Naive thymus-derived CD8-positive, alpha-beta T cell (primary cell): ENCODE data around the gene CPA5. TPM values are rescaled to one million over a fixed set of nuclear protein-coding genes. Genes with fewer than 3 reads are reported as not detected.

ENCODE experiments used
- ATAC-seq, 2 donors: fragments of 150-1000 bp; cut with Tn5 transposase in 1 of 2; sonication (Bioruptor Pico), chemical (Tn5 transposase) in 1 of 2; 1 replicate in 1 of 2; 2 replicates in 1 of 2; pipeline ENCODE4 v1.10.0; 2021; ENCODE audit warnings: mild to moderate bottlenecking in 2 of 2, moderate library complexity in 2 of 2
- POLR2A ChIA-PET: fragments of 350-600 bp; sonication (Branson Sonifier 250); formaldehyde crosslinking; loops from one replicate; lab custom pipeline; 2021; ENCODE audit warnings: antibody characterized with exemption; lab: Charles Lee
- DNase-seq, 10 donors: peaks; one replicate each; pipeline versions ENCODE4 v3.0.0 to v3.0.0-alpha.2; 2020 to 2022
- H3K27ac Mint-ChIP-seq, 10 donors: one replicate each; pipeline ENCODE4 v1.8.0; 2020 to 2022; ENCODE audit warnings: mild to moderate bottlenecking in 10 of 10, mixed read lengths in 10 of 10, moderate library complexity in 4 of 10, inconsistent platforms in 1 of 10
- H3K27me3 Mint-ChIP-seq, 5 donors: one replicate each; pipeline ENCODE4 v1.8.0; 2021 to 2022; ENCODE audit warnings: mixed read lengths in 5 of 5
- H3K36me3 Mint-ChIP-seq, 3 donors: one replicate each; pipeline ENCODE4 v1.8.0; 2020 to 2022; ENCODE audit warnings: mixed read lengths in 3 of 3, mild to moderate bottlenecking in 2 of 3, inconsistent platforms in 1 of 3
- H3K4me1 Mint-ChIP-seq, 4 donors: one replicate each; pipeline ENCODE4 v1.8.0; 2021 to 2022; ENCODE audit warnings: mixed read lengths in 4 of 4
- H3K4me3 Mint-ChIP-seq, 10 donors: one replicate each; pipeline ENCODE4 v1.8.0; 2020 to 2022; ENCODE audit warnings: mild to moderate bottlenecking in 10 of 10, mixed read lengths in 10 of 10, moderate library complexity in 6 of 10, inconsistent platforms in 1 of 10
- H3K9me3 Mint-ChIP-seq, 9 donors: one replicate each; pipeline ENCODE4 v1.8.0; 2020 to 2022; ENCODE audit warnings: mixed read lengths in 9 of 9, mild to moderate bottlenecking in 3 of 9, inconsistent platforms in 1 of 9, moderate library complexity in 1 of 9
- polyA plus RNA-seq, 3 donors: library from polyadenylated mRNA; unstranded; fragments of 300-500 nt; fragmentation: Illumina TruSeq; gene quantifications; one replicate each; pipeline ENCODE4 v1.2.3, GENCODE V29; 2021
- total RNA-seq, 8 experiments: library from RNA in 2 of 8; stranded (reverse) in 2 of 8; gene quantifications; one replicate each; pipeline ENCODE4 v1.2.3 and lab custom pipeline; 2021 to 2026

The CPA5 gene
- total and polyA plus RNA-seq, 5 experiments from 2014 or later = 9.4 to 159 (median 56.8) TPM

DNA sequence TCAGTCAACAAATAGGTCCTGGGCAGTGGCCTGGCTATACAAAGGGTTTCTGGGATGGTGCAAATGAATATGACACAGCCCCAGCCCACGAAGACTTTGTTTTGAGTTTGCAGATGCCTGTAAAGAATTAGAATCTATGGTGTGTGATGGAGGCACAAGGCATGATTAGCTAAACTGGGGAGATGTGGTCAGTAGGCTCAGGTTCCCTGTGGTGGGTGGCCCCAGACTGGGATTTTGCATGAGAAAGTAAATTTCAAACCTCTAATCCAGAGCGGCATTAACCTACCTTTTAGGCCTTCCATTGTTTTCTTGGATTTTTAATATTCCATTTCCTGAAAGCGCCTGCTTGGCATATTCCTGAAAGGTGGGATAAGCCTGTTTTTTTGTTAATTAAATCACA lies 6.4 kb upstream of the CPA5 start:
- no peaks in the 10 kb centered on the region for H3K27me3 Mint-ChIP-seq
- DNase-seq (no peak), ATAC-seq (no peak)
- H3K36me3 Mint-ChIP-seq = no peaks in the 10 kb centered on the region
- POLR2A ChIA-PET = no interaction called here
- peaks cover 0 to 4% (median 0%) of the 10 kb centered on the region in 9 donors for H3K9me3 Mint-ChIP-seq
- H3K4me1 Mint-ChIP-seq = no peaks in the 10 kb centered on the region
- H3K27ac Mint-ChIP-seq = no peak overlapping the region
- H3K4me3 Mint-ChIP-seq = no peak overlapping the region

DNA sequence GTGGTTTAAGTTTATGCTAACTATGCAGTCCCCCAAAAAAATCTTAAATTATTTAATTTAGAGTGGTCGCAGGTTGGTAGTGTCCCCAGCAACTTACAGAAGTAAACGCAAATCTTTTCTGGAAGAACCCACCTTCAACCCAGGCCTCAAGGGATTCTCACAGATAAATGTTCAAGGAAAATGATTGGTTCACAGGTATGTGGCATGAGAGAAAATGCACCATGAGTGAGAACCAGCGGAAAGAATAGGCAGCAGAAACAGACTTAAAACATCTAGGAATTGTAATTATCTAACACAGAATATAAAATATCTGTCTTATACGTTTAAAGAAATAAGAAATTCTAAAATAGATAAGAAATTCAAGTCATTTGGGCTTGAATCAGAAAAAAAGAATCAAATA lies 2.7 kb upstream of the CPA5 start:
- Mint-ChIP-seq H3K4me1 (no peaks in the 10 kb centered on the region), H3K27me3 (no peaks in the 10 kb centered on the region), H3K27ac (no peak overlapping the region), H3K4me3 (no peak overlapping the region), H3K9me3 (peaks cover 0 to 4% (median 0%) of the 10 kb centered on the region in 9 donors), H3K36me3 (no peaks in the 10 kb centered on the region)
- POLR2A ChIA-PET = interaction anchor here (0.6 kb wide), 1 partner anchor 883 kb away, joined by 3 read pairs; no protein-coding TSS in a partner anchor
- DNase-seq (no peak), ATAC-seq (no peak)

DNA sequence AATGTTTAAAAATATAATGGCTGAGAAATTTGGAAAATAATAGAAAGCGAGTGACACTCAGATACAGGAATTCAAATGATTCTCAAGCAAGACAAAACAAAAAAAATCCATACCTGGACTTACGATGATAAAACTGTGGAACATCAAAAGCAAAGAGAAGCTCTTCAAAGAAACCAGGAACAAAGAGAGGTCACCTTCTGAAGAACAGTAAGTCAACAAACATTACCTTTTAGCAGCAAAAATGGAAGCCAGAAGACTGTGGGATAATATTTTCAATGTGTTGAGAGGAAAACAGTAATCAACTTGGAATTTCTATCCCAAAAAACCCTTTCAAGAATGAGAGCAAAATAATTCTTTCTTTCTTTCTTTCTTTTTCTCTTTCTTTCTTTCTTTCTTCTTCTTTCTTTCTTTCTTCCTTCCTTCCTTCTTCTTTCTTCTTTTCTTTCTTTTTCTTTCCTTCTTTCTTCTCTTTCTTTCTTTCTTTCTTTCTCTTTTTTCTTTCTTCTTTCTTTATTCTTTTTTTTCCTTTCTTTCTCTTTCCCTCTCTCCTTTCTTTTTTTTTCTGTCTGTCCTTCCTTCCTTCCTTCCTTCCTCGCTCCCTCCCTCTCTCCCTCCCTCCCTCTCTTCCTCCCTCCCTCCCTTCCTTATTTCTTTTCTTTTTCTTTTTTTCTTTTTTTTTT lies 1.8 kb upstream of the CPA5 start:
- Mint-ChIP-seq H3K9me3 (peaks cover 0 to 4% (median 0%) of the 10 kb centered on the region in 9 donors), H3K4me3 (no peak overlapping the region), H3K27ac (no peak overlapping the region), H3K27me3 (no peaks in the 10 kb centered on the region), H3K36me3 (no peaks in the 10 kb centered on the region), H3K4me1 (no peaks in the 10 kb centered on the region)
- ATAC-seq (no peak), DNase-seq (no peak)
- POLR2A ChIA-PET = no interaction called here

DNA sequence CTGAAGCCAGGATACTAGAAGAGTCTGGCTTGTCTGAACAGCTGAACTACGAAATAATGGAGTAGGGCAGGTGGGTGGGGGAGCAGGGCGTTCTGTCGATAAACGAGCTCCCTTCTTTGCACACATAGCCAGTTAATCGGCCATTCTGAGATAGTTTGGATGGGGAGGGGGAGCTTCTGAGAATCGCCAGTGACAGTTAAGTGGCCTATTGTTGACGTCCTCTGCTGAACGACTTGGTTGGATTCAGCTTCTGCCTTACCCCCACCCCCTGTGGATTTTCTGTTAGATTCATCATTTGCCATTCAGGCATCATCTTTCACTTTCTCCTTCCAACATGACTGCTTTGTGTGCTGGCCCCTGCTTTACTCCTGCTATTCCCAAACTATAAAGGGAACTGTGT lies 520 bp downstream of the CPA5 start:
- POLR2A ChIA-PET = no interaction called here
- Mint-ChIP-seq H3K9me3 (peaks cover 0 to 4% (median 0%) of the 10 kb centered on the region in 9 donors), H3K4me3 (no peak overlapping the region), H3K27me3 (no peaks in the 10 kb centered on the region), H3K27ac (peak overlapping the region in 1 of 10 donors; percentile 63), H3K4me1 (peaks cover 0 to 3% (median 1%) of the 10 kb centered on the region in 4 donors), H3K36me3 (no peaks in the 10 kb centered on the region)
- ATAC-seq = no peak
- no peak for DNase-seq

DNA sequence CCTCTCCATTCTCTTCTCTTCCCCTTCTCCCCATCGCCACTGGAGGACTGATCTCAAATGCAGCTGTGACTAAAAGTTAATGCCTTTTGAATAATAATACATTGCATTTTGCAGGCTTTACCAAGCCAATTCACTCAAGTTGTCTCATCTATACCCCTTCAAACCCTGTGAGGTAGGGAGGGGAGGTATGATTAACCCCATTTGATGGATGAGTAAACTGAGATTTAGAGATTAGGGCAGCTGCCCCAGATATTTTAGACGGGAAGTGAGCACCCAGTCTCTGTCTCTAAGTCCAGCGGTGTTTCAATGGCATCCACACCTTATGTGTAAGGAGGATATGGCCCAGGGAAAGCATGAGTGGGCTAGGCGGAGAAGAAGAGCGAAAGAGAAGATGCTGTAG lies 1.1 kb downstream of the CPA5 start:
- ATAC-seq = no peak
- Mint-ChIP-seq H3K36me3 (no peaks in the 10 kb centered on the region), H3K4me1 (peaks cover 0 to 9% (median 2%) of the 10 kb centered on the region in 4 donors), H3K4me3 (no peak overlapping the region), H3K9me3 (peaks cover 0 to 4% (median 0%) of the 10 kb centered on the region in 9 donors), H3K27ac (no peak overlapping the region), H3K27me3 (no peaks in the 10 kb centered on the region)
- POLR2A ChIA-PET = interaction anchor here (0.6 kb wide), 1 partner anchor 9 kb away, joined by 4 read pairs; no protein-coding TSS in a partner anchor
- DNase-seq = no peak

DNA sequence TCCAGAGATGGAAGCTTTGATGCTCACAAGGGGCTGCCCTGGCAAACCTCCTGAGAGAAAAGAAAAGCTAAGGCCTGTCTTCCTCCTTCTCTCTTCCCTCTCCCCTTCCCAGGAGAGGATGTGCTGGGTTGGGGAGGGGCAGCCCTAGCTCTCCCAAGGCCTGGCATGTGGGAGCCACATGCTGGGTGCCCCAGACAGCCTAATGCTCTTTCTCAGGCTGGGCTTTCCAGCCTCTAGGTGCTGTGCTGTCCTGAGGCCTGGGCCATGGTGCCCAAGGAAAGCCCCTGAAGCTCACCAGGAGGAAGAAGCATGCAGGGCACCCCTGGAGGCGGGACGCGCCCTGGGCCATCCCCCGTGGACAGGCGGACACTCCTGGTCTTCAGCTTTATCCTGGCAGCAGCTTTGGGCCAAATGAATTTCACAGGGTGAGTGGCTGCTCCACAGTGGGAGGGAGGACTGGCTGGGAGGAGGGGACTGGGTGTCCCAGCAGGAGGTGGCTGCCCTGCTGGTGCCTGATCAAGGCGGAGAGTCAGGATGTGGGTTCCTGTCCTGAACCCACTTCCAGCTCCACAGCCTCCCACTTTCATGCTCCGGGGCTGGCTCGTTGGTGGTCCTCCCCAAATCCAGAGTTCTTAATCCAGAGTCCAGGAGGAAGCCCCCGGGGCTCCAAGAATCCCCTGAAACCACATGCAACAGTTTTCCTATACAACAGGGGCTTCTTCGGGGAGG lies 1.7 kb downstream of the CPA5 start:
- ATAC-seq (no peak), DNase-seq (no peak)
- Mint-ChIP-seq H3K36me3 (no peaks in the 10 kb centered on the region), H3K4me1 (peaks cover 0 to 15% (median 3%) of the 10 kb centered on the region in 4 donors), H3K9me3 (peaks cover 0 to 4% (median 0%) of the 10 kb centered on the region in 9 donors), H3K27ac (no peak overlapping the region), H3K27me3 (no peaks in the 10 kb centered on the region), H3K4me3 (no peak overlapping the region)
- POLR2A ChIA-PET = interaction anchor here (0.6 kb wide), 1 partner anchor 9 kb away, joined by 4 read pairs; no protein-coding TSS in a partner anchor

DNA sequence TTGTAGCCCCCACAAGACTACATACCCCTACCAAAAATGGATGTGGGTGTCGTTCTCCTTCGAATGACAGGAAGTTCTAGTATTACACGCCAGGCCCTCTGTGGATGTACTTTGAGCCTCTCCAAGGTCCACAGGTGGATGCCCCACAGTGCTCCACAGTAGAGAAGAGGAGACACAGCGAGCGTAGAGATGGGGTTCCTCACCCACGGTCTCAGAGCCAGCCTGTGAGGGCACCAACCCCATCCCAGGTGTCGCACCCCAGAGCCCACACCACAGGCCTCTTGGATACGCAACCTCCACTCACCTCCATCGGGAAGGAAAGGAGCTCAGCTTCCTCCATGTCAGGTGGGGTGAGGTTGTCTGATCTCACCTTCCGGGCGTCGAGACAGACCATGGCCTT lies 2.3 kb downstream of the CPA5 start:
- H3K27me3 Mint-ChIP-seq = no peaks in the 10 kb centered on the region
- DNase-seq (no peak), ATAC-seq (no peak)
- no peak overlapping the region for H3K4me3 Mint-ChIP-seq
- peaks cover 0 to 21% (median 5%) of the 10 kb centered on the region in 4 donors for H3K4me1 Mint-ChIP-seq
- H3K27ac Mint-ChIP-seq = no peak overlapping the region
- POLR2A ChIA-PET = no interaction called here
- no peaks in the 10 kb centered on the region for H3K9me3 Mint-ChIP-seq
- H3K36me3 Mint-ChIP-seq = no peaks in the 10 kb centered on the region

DNA sequence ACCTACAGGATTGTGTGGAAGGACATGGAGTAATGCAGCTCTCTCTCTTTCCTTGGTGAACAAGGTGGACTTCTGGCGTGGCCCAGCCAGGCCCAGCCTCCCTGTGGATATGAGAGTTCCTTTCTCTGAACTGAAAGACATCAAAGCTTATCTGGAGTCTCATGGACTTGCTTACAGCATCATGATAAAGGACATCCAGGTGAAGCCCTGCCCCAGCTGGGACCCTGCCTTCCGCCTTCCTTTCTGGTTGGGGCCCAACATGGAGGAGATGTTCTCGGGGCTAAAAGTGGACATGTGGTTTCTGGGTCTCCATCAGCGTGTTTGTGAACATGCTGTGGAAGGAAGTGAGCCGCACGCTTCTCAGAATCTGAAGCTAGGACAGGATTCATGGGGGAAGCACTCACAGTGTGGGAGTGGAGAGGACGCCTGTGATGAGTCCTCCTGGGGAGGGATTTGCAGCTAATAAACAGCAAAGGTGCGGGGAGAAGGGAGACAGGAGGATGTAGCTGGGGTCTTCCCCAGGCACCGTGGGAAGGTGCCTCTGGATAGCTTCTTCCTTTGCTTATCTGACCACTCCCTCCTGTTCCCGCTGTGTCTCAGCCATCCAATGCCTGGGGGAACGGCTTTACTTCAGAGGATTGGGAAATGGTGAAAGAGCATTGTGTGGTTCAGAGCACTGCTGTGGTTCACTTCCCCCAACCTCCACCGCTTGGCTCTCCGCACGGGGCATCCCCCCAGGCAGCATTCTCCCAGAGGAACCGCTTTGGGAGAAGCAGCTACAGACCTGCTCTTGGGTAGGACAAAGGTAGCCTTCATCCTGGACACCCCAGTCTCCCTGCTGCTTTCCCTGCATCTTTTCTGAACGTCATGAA lies 5.5 kb downstream of the CPA5 start:
- Mint-ChIP-seq H3K36me3 (no peaks in the 10 kb centered on the region), H3K27me3 (peaks cover 0 to 2% (median 0%) of the 10 kb centered on the region in 5 donors), H3K4me1 (peaks cover 0 to 28% (median 6%) of the 10 kb centered on the region in 4 donors), H3K9me3 (no peaks in the 10 kb centered on the region), H3K4me3 (no peak overlapping the region), H3K27ac (no peak overlapping the region)
- POLR2A ChIA-PET = no interaction called here
- no peak for ATAC-seq
- DNase-seq = no peak

DNA sequence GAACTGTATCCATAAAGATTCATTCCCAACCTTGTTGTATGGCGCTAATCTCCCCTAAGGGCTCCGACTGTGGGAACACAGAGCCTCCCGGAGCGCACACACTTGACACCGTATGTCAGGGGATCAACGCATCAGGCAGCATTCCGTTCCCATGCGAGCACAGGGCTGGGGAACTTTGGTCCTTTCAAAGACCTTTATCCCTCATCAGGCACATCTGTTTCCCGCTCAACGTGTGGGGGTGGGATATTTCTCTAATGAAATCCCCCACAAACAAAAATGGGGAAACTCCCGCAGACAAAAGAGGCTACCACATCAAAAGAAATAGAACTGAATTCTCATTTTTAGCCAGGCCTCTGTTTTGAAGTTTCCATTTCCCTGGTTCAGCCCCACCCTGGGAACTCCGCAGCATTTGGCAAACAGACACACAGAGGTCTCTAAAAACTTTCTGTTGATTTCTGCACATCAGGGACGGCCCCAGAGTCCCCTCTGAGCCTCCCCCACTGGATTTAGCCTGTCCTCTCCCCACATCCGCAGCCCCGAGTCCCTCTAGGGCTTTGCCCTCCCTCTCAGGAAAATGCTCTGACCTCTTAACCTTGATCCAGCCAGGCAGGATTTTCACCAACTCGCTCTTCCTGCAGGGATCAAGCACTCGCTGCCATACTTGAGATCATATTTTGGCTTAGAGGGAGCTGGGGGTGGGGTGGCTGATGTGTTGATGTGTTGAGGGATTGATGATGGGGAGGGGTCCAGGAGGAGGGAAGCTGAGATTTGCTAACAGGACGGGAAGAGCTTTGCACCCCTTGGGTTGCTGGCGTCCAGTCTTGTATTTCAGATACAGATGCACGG lies 6.6 kb downstream of the CPA5 start:
- H3K27ac Mint-ChIP-seq = peak overlapping the region in 2 of 10 donors; percentile 58 to 74

DNA sequence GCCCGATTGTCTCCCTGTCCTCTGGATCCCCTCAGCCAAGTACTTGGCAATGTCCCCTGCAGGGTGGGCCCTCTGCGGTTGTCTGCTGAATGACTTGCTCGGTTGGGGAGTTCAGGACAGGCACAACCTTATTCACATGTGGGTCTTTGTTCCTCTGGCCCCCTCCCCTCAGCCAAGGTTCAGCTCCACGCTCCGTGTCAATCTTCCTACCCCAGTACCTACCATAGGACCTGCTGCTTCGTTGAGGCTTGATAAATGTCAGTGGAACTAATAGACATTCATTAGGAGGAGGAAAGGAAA lies 7.1 kb downstream of the CPA5 start:
- H3K4me1 Mint-ChIP-seq = peaks cover 0 to 28% (median 6%) of the 10 kb centered on the region in 4 donors
- ATAC-seq = no peak
- no peak overlapping the region for H3K4me3 Mint-ChIP-seq
- POLR2A ChIA-PET = no interaction called here
- peaks cover 0 to 2% (median 0%) of the 10 kb centered on the region in 5 donors for H3K27me3 Mint-ChIP-seq
- DNase-seq = no peak
- H3K27ac Mint-ChIP-seq = peak overlapping the region in 1 of 10 donors; percentile 27
- no peaks in the 10 kb centered on the region for H3K9me3 Mint-ChIP-seq
- H3K36me3 Mint-ChIP-seq = no peaks in the 10 kb centered on the region

More for the DNA sequence above, 6.6 kb downstream of the CPA5 start:
- ATAC-seq (no peak), DNase-seq (no peak)
- POLR2A ChIA-PET = no interaction called here
- Mint-ChIP-seq H3K4me3 (peak overlapping the region in 1 of 10 donors; percentile 10), H3K27me3 (peaks cover 0 to 2% (median 0%) of the 10 kb centered on the region in 5 donors), H3K9me3 (no peaks in the 10 kb centered on the region), H3K36me3 (no peaks in the 10 kb centered on the region), H3K4me1 (peaks cover 0 to 28% (median 6%) of the 10 kb centered on the region in 4 donors)

DNA sequence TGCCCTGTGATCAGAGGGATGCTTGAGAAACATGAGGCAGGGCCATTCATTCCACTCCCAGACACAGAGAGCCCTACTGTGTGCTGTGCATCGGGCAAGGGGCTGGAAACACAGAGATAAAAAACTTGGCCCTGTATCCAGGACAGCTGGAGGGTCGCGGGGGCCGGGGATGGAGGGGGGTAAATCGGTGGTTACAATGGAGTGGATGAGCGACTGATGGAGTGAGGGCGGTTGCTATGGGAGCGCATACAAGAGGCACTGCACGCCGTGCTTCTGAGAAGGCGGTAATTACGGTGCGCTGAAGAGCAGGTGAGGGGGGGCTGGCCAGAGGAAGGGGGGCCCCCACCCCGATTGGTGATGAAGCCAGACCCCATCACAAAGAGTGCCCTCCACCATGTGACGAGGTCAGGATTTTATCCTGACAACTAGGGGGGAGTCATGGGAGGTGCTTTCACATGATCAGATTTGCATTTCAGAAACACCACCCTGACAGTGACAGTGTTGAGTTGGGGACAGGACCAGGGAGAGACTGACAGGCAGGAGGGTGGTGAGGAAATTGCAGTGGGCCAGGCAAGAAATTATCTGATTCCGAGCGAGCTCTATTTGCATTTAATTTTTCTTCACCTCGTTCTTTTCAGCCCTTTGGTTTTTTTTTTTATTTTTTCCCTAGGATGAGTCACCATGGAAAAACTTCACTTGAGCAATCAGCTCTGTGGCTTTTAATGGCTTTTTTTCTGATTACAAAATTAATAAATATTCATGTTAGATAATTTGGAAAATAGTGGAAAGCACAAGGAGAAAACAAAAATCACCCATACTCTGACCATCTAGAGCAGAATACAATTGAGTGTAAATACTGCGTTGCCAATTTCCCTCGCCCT lies 7.8 kb downstream of the CPA5 start:
- H3K4me3 Mint-ChIP-seq = no peak overlapping the region
- DNase-seq = no peak
- no peak for ATAC-seq
- peaks cover 0 to 28% (median 6%) of the 10 kb centered on the region in 4 donors for H3K4me1 Mint-ChIP-seq
- H3K9me3 Mint-ChIP-seq = no peaks in the 10 kb centered on the region
- H3K27me3 Mint-ChIP-seq = peaks cover 0 to 2% (median 0%) of the 10 kb centered on the region in 5 donors
- peak overlapping the region in 5 of 10 donors; percentile 14 to 80 (median 48) for H3K27ac Mint-ChIP-seq
- POLR2A ChIA-PET = no interaction called here
- no peaks in the 10 kb centered on the region for H3K36me3 Mint-ChIP-seq
